ENCODE measurements around the gene MEF2A.

DNA sequence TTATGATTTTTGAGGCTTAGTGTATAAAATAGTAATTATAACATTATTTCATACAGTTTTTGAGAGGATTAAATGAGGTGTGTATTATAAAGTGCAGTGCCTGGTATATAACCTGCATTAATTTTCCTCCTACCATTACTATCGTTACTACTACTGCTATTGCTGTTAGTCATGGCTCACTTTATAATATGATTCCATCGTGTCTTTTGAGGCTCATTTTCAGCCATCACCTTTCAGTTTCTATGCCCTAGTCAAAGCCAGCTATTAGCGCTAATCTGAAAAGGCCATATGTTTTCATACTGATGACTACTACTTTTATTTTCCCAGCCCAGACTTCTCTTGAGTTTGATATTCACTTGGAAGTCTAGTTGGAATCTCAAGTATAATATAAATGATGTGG, 5.5 kb downstream of the MEF2A start:
- no peak for TF ChIP-seq ZNF274 (IDR thresholded peaks at IDR 0.05; ENCODE audit: low read depth, low read length)
- no peak for TF ChIP-seq SUZ12 (IDR thresholded peaks at IDR 0.05; ENCODE audit: extremely low read depth, insufficient read depth, insufficient read length)

Measured in NT2/D1 (cell line).